HEK293 (cell line): Measurements from ENCODE around the gene CAMKV.

Source experiments
- CTCF ChIA-PET: fragments of 350-600 bp; formaldehyde crosslinking; extraction: SDS; loops from one replicate; lab custom pipeline; 2021; ENCODE audit warnings: antibody characterized with exemption; lab: Yijun Ruan, JAX
- POLR2A ChIA-PET: fragments of 300-600 bp; formaldehyde crosslinking; extraction: SDS; loops from one replicate; lab custom pipeline; 2020; ENCODE audit warnings: antibody characterized with exemption, inconsistent platforms; lab: Yijun Ruan, JAX
- H3K27ac ChIP-seq: fragments of 200-500 bp; sonication (Bioruptor generic); 2 replicates; pipeline ENCODE4 v1.5.1; 2014; ENCODE audit warnings: low read depth, low read length, control low read depth, inconsistent platforms; ENCODE audit errors: extremely low read depth
- H3K36me3 ChIP-seq, 2 experiments: fragments of 200-500 bp in 1 of 2; sonication (Bioruptor generic) in 1 of 2; 1 replicate in 1 of 2; 2 replicates in 1 of 2; pipeline ENCODE4 v1.5.1; 2014 to 2017; ENCODE audit warnings: inconsistent platforms in 2 of 2, low read length in 2 of 2; ENCODE audit not compliant: control insufficient read depth in 2 of 2, insufficient read depth in 1 of 2
- H3K4me1 ChIP-seq: fragments of 200-500 bp; sonication (Bioruptor generic); 2 replicates; pipeline ENCODE4 v1.5.1; 2014; ENCODE audit warnings: mild to moderate bottlenecking, low read length, inconsistent platforms; ENCODE audit not compliant: control insufficient read depth, insufficient read depth
- H3K4me3 ChIP-seq: 2 replicates; pipeline ENCODE4 v1.5.1; 2011; ENCODE audit warnings: low read depth, mild to moderate bottlenecking, control low read depth, low read length, moderate library complexity
- H3K9me3 ChIP-seq: fragments of 200-500 bp; sonication (Bioruptor generic); 2 replicates; pipeline ENCODE4 v1.5.1; 2014; ENCODE audit warnings: low read depth, low read length, inconsistent platforms; ENCODE audit not compliant: control insufficient read depth, insufficient read depth
- MYNN ChIP-seq: fragments of 450-650 bp; formaldehyde crosslinking; IDR thresholded peaks from 2 replicates; pipeline ENCODE4 v1.5.1; 2016; ENCODE audit warnings: missing biosample characterization, missing genetic modification characterization, borderline replicate concordance
- PRDM10 ChIP-seq: fragments of 450-650 bp; formaldehyde crosslinking; IDR thresholded peaks from 2 replicates; pipeline ENCODE4 v1.5.1; 2016; ENCODE audit warnings: missing biosample characterization, missing genetic modification characterization
- SCRT2 ChIP-seq: fragments of 450-650 bp; formaldehyde crosslinking; IDR thresholded peaks from 2 replicates; pipeline ENCODE4 v1.5.1; 2016; ENCODE audit warnings: missing biosample characterization, missing genetic modification characterization
- TSHZ1 ChIP-seq: fragments of 450-650 bp; formaldehyde crosslinking; IDR thresholded peaks from 2 replicates; pipeline ENCODE4 v1.5.1; 2016; ENCODE audit warnings: missing biosample characterization, missing genetic modification characterization, borderline replicate concordance
- ZBTB44 ChIP-seq: fragments of 450-650 bp; IDR thresholded peaks from 2 replicates; pipeline ENCODE4 v1.5.1; 2018; ENCODE audit warnings: missing biosample characterization, mild to moderate bottlenecking, missing genetic modification characterization
- ZFP37 ChIP-seq: fragments of 450-650 bp; formaldehyde crosslinking; IDR thresholded peaks from 2 replicates; pipeline ENCODE4 v1.5.1; 2016; ENCODE audit warnings: missing biosample characterization, missing genetic modification characterization
- ZNF16 ChIP-seq: fragments of 450-650 bp; formaldehyde crosslinking; IDR thresholded peaks from 2 replicates; pipeline ENCODE4 v1.5.1; 2016; ENCODE audit warnings: low read depth, missing biosample characterization, missing genetic modification characterization
- ZNF426 ChIP-seq: fragments of 450-650 bp; formaldehyde crosslinking; IDR thresholded peaks from 2 replicates; pipeline ENCODE4 v1.5.1; 2017; ENCODE audit warnings: missing biosample characterization, missing genetic modification characterization, mild to moderate bottlenecking, inconsistent platforms, moderate library complexity
- ZNF48 ChIP-seq: fragments of 450-650 bp; formaldehyde crosslinking; IDR thresholded peaks from 2 replicates; pipeline ENCODE4 v1.5.1; 2016; ENCODE audit warnings: missing biosample characterization, missing genetic modification characterization
- ZNF610 ChIP-seq: fragments of 450-650 bp; formaldehyde crosslinking; IDR thresholded peaks from 2 replicates; pipeline ENCODE4 v1.5.1; 2016; ENCODE audit warnings: missing biosample characterization, missing genetic modification characterization, borderline replicate concordance
- ZNF677 ChIP-seq: fragments of 450-650 bp; IDR thresholded peaks from 2 replicates; pipeline ENCODE4 v1.5.0; 2018; ENCODE audit warnings: missing biosample characterization, mild to moderate bottlenecking, missing genetic modification characterization, moderate library complexity
- ZNF777 ChIP-seq: fragments of 450-650 bp; formaldehyde crosslinking; IDR thresholded peaks from 2 replicates; pipeline ENCODE4 v1.5.1; 2017; ENCODE audit warnings: missing biosample characterization, missing genetic modification characterization, borderline replicate concordance
- ZNF791 ChIP-seq: fragments of 450-650 bp; formaldehyde crosslinking; IDR thresholded peaks from 2 replicates; pipeline ENCODE4 v1.5.1; 2016; ENCODE audit warnings: missing biosample characterization, missing genetic modification characterization
- TF ChIP-seq, protein P1 (sequence below): fragments of 450-650 bp; IDR thresholded peaks from 2 replicates; pipeline ENCODE4 v1.5.1; 2018; ENCODE audit warnings: missing biosample characterization, missing genetic modification characterization

Gene CAMKV

DNA sequence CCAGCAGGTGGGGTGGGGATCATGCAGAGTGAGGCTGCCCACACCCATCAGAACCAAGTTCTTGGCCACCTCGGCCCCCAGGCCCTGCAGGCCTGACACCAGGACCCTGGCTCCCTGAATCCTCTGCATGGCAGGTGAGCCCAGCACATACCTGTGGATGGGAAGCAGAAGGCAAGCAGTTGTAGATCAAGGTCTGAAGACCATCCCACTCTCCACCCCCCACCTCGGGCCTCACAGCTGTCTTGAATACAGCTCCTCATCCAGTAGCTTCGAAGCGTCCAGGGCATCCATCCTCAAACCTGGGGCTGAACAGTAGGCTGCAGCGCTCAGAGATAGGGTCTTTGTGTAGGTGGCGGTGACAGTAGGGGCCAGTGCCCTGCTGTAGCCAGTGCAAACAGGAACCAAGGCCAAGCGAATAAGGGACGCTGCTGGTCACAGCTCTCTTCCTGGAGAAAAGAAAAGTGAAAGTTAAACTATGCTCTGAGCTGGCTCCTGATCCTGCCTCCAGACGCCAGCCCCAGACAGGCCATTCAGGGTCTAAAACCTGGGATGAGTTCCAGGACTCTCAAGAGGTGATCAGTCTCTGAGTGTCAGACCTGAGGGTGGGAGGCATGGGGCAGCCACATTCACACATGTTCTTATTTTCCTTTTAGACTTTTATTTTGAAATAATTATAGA is 56.1 kb downstream of the CAMKV start, which contains the start of gene UBA7:
Gene UBA7 (minus strand): TSS at position 457 of the 678 bp plus-strand sequence. CDS start 166 bp downstream, at position 291.
- TF ChIP-seq MYNN (peak; percentile 71; the same call in 1 of the 2 replicates), ZNF426 (tag by site-specific recombination) (no peak)
- Histone ChIP-seq H3K27ac (no peak within 1 kb of the TSS), H3K4me1 (no peaks in the 10 kb centered on the region), H3K9me3 (no peaks in the 10 kb centered on the region), H3K4me3 (no peak within 1 kb of the TSS), H3K36me3 (no peaks in the 10 kb centered on the region)
- ChIA-PET CTCF (no interaction called here), POLR2A (interaction anchor here (0.6 kb wide), 1 partner anchor 95 kb away, joined by 3 read pairs; no protein-coding TSS in a partner anchor)

DNA sequence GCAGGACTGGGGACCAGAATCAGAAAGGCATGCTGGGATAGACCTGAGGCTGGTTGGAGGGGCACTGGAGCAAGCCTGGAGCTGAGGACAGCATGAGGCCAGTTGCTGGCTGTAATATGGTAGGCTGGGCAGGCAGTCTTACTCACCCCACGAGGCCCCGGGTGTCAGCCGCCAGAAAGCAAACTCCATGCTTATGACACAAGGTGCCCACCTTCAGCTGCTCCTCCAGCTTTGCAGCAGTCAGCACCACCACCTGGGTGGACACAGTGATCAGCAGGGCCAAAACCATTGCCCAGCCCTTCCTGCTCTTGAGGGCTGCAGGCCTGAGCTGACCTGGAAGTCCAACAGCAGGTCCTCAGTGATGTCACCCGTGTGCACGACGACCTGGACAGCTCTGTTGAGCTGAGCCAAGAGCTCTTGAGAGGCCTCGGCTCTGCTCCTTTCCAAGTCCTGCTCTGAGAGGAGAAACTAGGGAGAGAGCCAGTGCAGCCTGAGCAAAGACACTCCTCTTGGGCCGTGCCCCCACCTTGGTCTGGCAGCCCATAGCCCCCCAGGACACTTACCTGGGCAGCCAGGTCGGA is 56.7 kb downstream of the CAMKV start:
- Histone ChIP-seq H3K36me3 (no peaks in the 10 kb centered on the region), H3K9me3 (no peaks in the 10 kb centered on the region), H3K27ac (no peak overlapping the region), H3K4me3 (no peak overlapping the region), H3K4me1 (no peaks in the 10 kb centered on the region)
- ChIA-PET POLR2A (no interaction called here), CTCF (no interaction called here)
- TF ChIP-seq ZNF16: no peak
- no peak for TF ChIP-seq ZNF48 (tag by site-specific recombination)
- TF ChIP-seq ZNF777 (tag by site-specific recombination): no peak
- TF ChIP-seq, protein P1, sequence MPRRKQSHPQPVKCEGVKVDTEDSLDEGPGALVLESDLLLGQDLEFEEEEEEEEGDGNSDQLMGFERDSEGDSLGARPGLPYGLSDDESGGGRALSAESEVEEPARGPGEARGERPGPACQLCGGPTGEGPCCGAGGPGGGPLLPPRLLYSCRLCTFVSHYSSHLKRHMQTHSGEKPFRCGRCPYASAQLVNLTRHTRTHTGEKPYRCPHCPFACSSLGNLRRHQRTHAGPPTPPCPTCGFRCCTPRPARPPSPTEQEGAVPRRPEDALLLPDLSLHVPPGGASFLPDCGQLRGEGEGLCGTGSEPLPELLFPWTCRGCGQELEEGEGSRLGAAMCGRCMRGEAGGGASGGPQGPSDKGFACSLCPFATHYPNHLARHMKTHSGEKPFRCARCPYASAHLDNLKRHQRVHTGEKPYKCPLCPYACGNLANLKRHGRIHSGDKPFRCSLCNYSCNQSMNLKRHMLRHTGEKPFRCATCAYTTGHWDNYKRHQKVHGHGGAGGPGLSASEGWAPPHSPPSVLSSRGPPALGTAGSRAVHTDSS (tag by site-specific recombination): no peak
- TF ChIP-seq SCRT2 (tag by site-specific recombination): no peak
- TF ChIP-seq ZNF610: no peak
- TF ChIP-seq ZBTB44 (tag by site-specific recombination): no peak
- no peak for TF ChIP-seq ZNF791 (tag by site-specific recombination)
- TF ChIP-seq TSHZ1 (tag by site-specific recombination): no peak
- no peak for TF ChIP-seq PRDM10 (tag by site-specific recombination)
- no peak for TF ChIP-seq ZNF677
- TF ChIP-seq ZFP37: no peak
- TF ChIP-seq, all 188 proteins: peak for 0
